GM23248 (cell line): Measurements from ENCODE around the gene MICB. TPM values are rescaled to one million over a fixed set of nuclear protein-coding genes. Genes with fewer than 3 reads are reported as not detected.

ENCODE experiments used
- DNase-seq: peaks from one replicate; pipeline ENCODE4 v3.0.0-alpha.2; 2015
- H2AFZ ChIP-seq: fragments of 200-600 bp; sonication (generic); 2 replicates; pipeline ENCODE4 v1.6.1; 2016; ENCODE audit warnings: antibody characterized with exemption
- H3F3A ChIP-seq: fragments of 200-600 bp; sonication (generic); 2 replicates; pipeline ENCODE4 v1.6.1; 2016; ENCODE audit warnings: mild to moderate bottlenecking, antibody characterized with exemption, mixed run types; ENCODE audit not compliant: insufficient read depth
- H3K27ac ChIP-seq: fragments of 200-600 bp; sonication (generic); 2 replicates; pipeline ENCODE4 v1.5.1; 2016; ENCODE audit warnings: mild to moderate bottlenecking
- H3K27me3 ChIP-seq: fragments of 200-600 bp; sonication (generic); replicated peaks from 2 replicates; pipeline ENCODE4 v1.6.1; 2016; ENCODE audit warnings: mild to moderate bottlenecking; ENCODE audit not compliant: insufficient read depth
- H3K36me3 ChIP-seq: fragments of 200-600 bp; sonication (generic); 2 replicates; pipeline ENCODE4 v1.6.1; 2016; ENCODE audit warnings: low read depth, mild to moderate bottlenecking
- H3K4me1 ChIP-seq: fragments of 200-600 bp; sonication (generic); 2 replicates; pipeline ENCODE4 v1.6.1; 2016; ENCODE audit warnings: mild to moderate bottlenecking; ENCODE audit not compliant: insufficient read depth
- H3K4me2 ChIP-seq: fragments of 200-600 bp; sonication (generic); one replicate; pipeline ENCODE4 v1.6.1; 2016; ENCODE audit warnings: mild to moderate bottlenecking; ENCODE audit not compliant: unreplicated experiment
- H3K4me3 ChIP-seq: fragments of 200-600 bp; sonication (generic); 2 replicates; pipeline ENCODE4 v1.5.1; 2016; ENCODE audit warnings: mild to moderate bottlenecking
- H3K79me2 ChIP-seq: fragments of 200-600 bp; sonication (generic); 2 replicates; pipeline ENCODE4 v1.6.1; 2016; ENCODE audit warnings: mild to moderate bottlenecking; ENCODE audit not compliant: insufficient read depth
- H3K9ac ChIP-seq: fragments of 200-600 bp; sonication (generic); 2 replicates; pipeline ENCODE4 v1.6.1; 2016; ENCODE audit warnings: mild to moderate bottlenecking
- H3K9me2 ChIP-seq: fragments of 200-600 bp; sonication (generic); 2 replicates; pipeline ENCODE4 v1.6.1; 2016; ENCODE audit warnings: mixed run types, mild to moderate bottlenecking, moderate library complexity; ENCODE audit not compliant: insufficient read depth
- H3K9me3 ChIP-seq: fragments of 200-600 bp; sonication (generic); one replicate; pipeline ENCODE4 v1.6.1; 2017; ENCODE audit warnings: low read depth
- H4K20me1 ChIP-seq: fragments of 200-600 bp; sonication (generic); 2 replicates; pipeline ENCODE4 v1.6.0; 2016; ENCODE audit not compliant: insufficient read depth
- EZH2 ChIP-seq: fragments of 200-600 bp; sonication (generic); IDR thresholded peaks from 2 replicates; pipeline ENCODE4 v1.6.1; 2018; ENCODE audit warnings: antibody characterized with exemption, mild to moderate bottlenecking; ENCODE audit not compliant: insufficient read depth, poor library complexity, severe bottlenecking
- EZH2phosphoT487 ChIP-seq: fragments of 200-600 bp; sonication (generic); IDR thresholded peaks from 2 replicates; pipeline ENCODE4 v1.6.1; 2018; ENCODE audit warnings: antibody characterized with exemption, moderate library complexity, mild to moderate bottlenecking, low read depth; ENCODE audit not compliant: insufficient read depth
- WGBS, 2 experiments: methylation state at CpG; one replicate each; pipeline ENCODE4 v1.1.6; 2015 to 2017; ENCODE audit warnings: low lambda C conversion rate in 2 of 2, low coverage in 1 of 2; ENCODE audit errors: missing lambda C conversion rate in 2 of 2; 5-methylcytosine and 5-hydroxymethylcytosine counted together
- in situ Hi-C: fragments of 300-500 bp; cut with MboI; formaldehyde crosslinking; loops from 2 replicates; pipeline ENCODE4 v1.15.0; 2020
- polyA plus RNA-seq: library from polyadenylated mRNA; unstranded; fragments of >200 nt; fragmentation: Nextera tagmentation; extraction: Ambion mirVana; gene quantifications from 2 replicates; pipeline ENCODE4 v1.2.1, GENCODE V29; 2016
- total RNA-seq: library from RNA; depleted of rRNA; stranded (reverse); fragments of >200 nt; shearing (Covaris generic); gene quantifications from 2 replicates; pipeline ENCODE4 v1.2.3, GENCODE V29; 2014

Gene MICB
- total and polyA plus RNA-seq, 2 experiments from 2014 or later = 4.1 to 4.2 TPM

DNA sequence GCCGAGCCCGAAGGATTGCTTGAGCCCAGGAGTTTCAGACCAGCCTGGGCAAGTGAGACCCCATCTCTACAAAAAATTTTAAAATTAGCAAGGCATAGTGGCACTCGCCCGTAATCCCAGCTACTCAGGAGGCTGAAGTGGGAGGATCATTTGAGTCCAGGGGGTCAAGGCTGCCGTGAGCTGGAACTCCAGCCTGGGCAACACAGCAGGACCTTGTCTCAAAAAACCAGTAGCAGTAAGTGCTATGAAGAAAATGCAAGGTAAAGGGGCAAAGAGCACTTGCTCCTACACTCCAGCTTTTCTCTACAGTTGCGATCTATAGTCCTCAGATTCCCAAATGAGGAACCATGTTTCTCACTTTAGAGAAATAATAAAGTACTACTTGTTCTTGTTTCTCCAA lies 45.7 kb downstream of the MICB start:
- no peaks in the 10 kb centered on the region for H3K9me2 ChIP-seq
- peaks cover 25% of the 10 kb centered on the region for H3K4me1 ChIP-seq
- TF ChIP-seq EZH2 (no peak), EZH2phosphoT487 (no peak)
- no peak overlapping the region for H3K4me2 ChIP-seq
- no peak overlapping the region for H3K4me3 ChIP-seq
- H4K20me1 ChIP-seq = peaks cover 21% of the 10 kb centered on the region
- no peak overlapping the region for H3K9ac ChIP-seq
- in situ Hi-C loops = loop anchor here (5.0 kb wide), 1 partner anchor 59 kb away; no protein-coding TSS in a partner anchor
- no peaks in the 10 kb centered on the region for H3K27me3 ChIP-seq
- H3K27ac ChIP-seq = no peak overlapping the region
- H3K79me2 ChIP-seq = peaks cover 59% of the 10 kb centered on the region
- H2AFZ ChIP-seq = no peak overlapping the region
- H3F3A ChIP-seq = peaks cover 14% of the 10 kb centered on the region; the same call in 1 of the 2 replicates
- 90% methylated on average over 6 of the region's 6 CpGs for WGBS, 2 experiments
- peaks cover 18% of the 10 kb centered on the region for H3K36me3 ChIP-seq
- no peaks in the 10 kb centered on the region for H3K9me3 ChIP-seq
- DNase-seq = no peak

DNA sequence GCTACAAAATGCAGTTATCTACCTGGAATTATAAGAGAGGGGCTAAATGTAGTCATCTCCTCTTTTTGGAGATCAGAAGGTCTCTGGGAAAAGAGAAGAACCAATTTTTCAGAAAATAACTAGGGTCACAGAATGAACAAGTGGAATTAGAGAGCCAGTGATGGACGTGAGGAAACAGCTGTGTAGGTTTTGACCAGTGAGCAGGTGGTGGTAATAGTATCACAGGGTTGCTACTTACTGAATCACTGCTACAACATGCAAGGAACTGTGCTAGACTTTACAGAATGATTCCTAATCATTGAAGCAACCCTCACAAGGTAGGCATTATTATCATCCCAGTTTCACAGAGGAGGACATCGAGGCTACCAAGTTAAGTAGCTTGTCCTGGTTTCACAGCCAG lies 46.7 kb downstream of the MICB start:
- no peak for DNase-seq
- in situ Hi-C loops = loop anchor here (5.0 kb wide), 1 partner anchor 58 kb away; no protein-coding TSS in a partner anchor
- no peaks in the 10 kb centered on the region for H3K9me3 ChIP-seq
- peaks cover 59% of the 10 kb centered on the region for H3K79me2 ChIP-seq
- no peak for TF ChIP-seq EZH2phosphoT487
- TF ChIP-seq EZH2 = no peak
- H3K4me2 ChIP-seq = no peak overlapping the region
- no peaks in the 10 kb centered on the region for H3K9me2 ChIP-seq
- H3K9ac ChIP-seq = no peak overlapping the region
- no peak overlapping the region for H3K27ac ChIP-seq
- H3K4me3 ChIP-seq = no peak overlapping the region
- peaks cover 13% of the 10 kb centered on the region; the same call in 1 of the 2 replicates for H4K20me1 ChIP-seq
- peaks cover 13% of the 10 kb centered on the region for H3K36me3 ChIP-seq
- peaks cover 16% of the 10 kb centered on the region for H3K4me1 ChIP-seq
- H2AFZ ChIP-seq = no peak overlapping the region
- no peaks in the 10 kb centered on the region for H3K27me3 ChIP-seq
- H3F3A ChIP-seq = peaks cover 4% of the 10 kb centered on the region; the same call in 1 of the 2 replicates
- 44 to 56% methylated on average over 2 of the region's 2 CpGs for WGBS, 2 experiments

DNA sequence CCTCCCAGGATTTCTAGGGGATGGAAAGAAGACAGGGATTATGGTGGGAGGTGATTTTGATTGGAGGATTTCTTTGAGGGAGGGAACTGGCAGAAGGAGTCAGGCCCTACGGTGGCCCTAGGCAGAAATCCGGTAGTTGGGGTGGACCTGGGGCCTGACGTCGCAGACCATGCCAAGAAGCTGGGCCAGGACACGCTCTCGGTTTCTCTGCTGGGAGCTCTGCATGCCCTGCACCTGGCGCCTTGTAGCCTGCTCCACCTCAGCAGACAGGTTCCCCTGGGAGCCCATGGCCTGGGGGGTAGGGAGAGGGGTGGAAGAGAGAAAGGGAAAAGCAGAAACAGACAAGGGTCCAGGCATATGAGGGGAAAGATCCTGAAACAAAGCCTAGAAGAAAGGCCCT lies 47.3 kb downstream of the MICB start:
- Histone ChIP-seq H3K4me1 (peaks cover 10% of the 10 kb centered on the region; the same call in 1 of the 2 replicates), H3K9me3 (no peaks in the 10 kb centered on the region), H3K27ac (no peak overlapping the region), H3K9me2 (no peaks in the 10 kb centered on the region), H2AFZ (no peak overlapping the region), H3F3A (peaks cover 4% of the 10 kb centered on the region; the same call in 1 of the 2 replicates), H3K4me2 (no peak overlapping the region), H4K20me1 (peaks cover 6% of the 10 kb centered on the region; the same call in 1 of the 2 replicates), H3K36me3 (peaks cover 7% of the 10 kb centered on the region; the same call in 1 of the 2 replicates), H3K79me2 (peaks cover 59% of the 10 kb centered on the region), H3K27me3 (no peaks in the 10 kb centered on the region), H3K9ac (no peak overlapping the region), H3K4me3 (no peak overlapping the region)
- TF ChIP-seq EZH2 = no peak
- no peak for TF ChIP-seq EZH2phosphoT487
- no peak for DNase-seq
- 38 to 40% methylated on average over 7 of the region's 7 CpGs for WGBS, 2 experiments
- in situ Hi-C loops = no loop called here

DNA sequence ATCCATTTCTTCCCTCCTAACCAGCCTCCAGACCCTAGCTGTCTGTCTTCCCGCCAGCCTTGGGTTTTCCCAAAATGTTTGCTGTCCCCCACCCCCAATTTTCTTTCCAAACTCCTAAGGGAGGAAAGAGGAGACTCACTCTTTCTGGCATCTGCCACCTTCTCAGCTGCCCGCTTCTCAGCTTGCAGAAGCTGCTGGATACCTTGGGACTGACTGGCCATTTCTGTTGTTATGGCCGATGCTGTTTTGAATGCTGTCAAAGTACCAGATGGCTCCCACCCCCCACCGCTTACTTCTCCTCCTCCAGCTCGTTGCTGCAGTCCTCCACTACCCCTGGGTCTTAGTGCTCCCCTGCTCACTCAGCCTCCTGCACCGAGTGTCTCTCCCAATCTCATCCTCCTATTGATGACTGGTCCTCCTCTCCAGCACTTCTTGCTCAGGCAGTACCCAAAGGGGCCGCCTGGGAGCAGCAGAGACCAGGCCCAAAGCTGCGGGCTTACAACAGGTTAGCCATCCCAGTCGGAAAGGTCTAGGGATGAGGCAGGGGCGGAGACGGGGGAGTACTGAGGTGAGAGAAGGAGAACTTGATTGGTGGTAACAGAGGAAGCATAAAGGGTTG lies 48.5 kb downstream of the MICB start, which contains the start of gene ATP6V1G2:
Gene ATP6V1G2, minus strand, starts transcription at position 270 of the 619 bp plus-strand sequence. Its CDS starts 49 bp downstream, at position 221.
- peaks cover 6% of the 10 kb centered on the region; the same call in 1 of the 2 replicates for H3K36me3 ChIP-seq
- 5% methylated on average over 11 of the region's 11 CpGs for WGBS, 2 experiments
- peak; percentile 92 for DNase-seq
- H3F3A ChIP-seq = peaks cover 4% of the 10 kb centered on the region; the same call in 1 of the 2 replicates
- peak within 1 kb of the TSS; percentile 95 for H3K9ac ChIP-seq
- no peaks in the 10 kb centered on the region for H3K9me2 ChIP-seq
- H3K4me3 ChIP-seq = peak within 1 kb of the TSS; percentile 88
- H4K20me1 ChIP-seq = no peaks in the 10 kb centered on the region
- H3K9me3 ChIP-seq = no peaks in the 10 kb centered on the region
- H2AFZ ChIP-seq = peak within 1 kb of the TSS; percentile 88
- peaks cover 10% of the 10 kb centered on the region; the same call in 1 of the 2 replicates for H3K4me1 ChIP-seq
- peak within 1 kb of the TSS; percentile 91 for H3K4me2 ChIP-seq
- peaks cover 57% of the 10 kb centered on the region for H3K79me2 ChIP-seq
- H3K27ac ChIP-seq = peak within 1 kb of the TSS; percentile 75
- in situ Hi-C loops = no loop called here
- H3K27me3 ChIP-seq = no peaks in the 10 kb centered on the region
- no peak for TF ChIP-seq EZH2phosphoT487
